ENCODE data around the gene MAP4. TPM values are rescaled to one million over a fixed set of nuclear protein-coding genes. Genes with fewer than 3 reads are reported as not detected.

MAP4 gene
- total and polyA plus RNA-seq, 2 of the 13 experiments (the other 11 are each of a cell fraction or from before 2014, with no cell fraction given): 33.1 to 38.7 TPM

- in situ Hi-C loops (cut with HindIII; ENCODE audit: extremely low pct_ligation_motif_present, low pct_unique_long_range_greater_than_20kb) (no loop called here), intact Hi-C loops (cut with micrococcal nuclease; ENCODE audit: unreplicated experiment) (no loop called here)
- Histone ChIP-seq H3K79me2 (ENCODE audit: insufficient read depth, low read length) (peaks cover 28% of the 10 kb centered on the region), H3K27ac (ENCODE audit: extremely low read length, insufficient read depth, low read length) (peak overlapping the region; percentile 73), H3K4me1 (ENCODE audit: insufficient read depth, low read length) (peaks cover 22% of the 10 kb centered on the region), H3K9ac (ENCODE audit: insufficient read depth, low read depth, low read length) (peak overlapping the region; percentile 98), H3K9me3 (ENCODE audit: low read length) (no peaks in the 10 kb centered on the region), H3K36me3 (replicated peaks in 1 of 2; ENCODE audit: control insufficient read depth in 1 of 2, insufficient read depth in 2 of 2, low read length in 2 of 2) (peaks cover 9 to 24% of the 10 kb centered on the region in 2 experiments), H4K20me1 (ENCODE audit: insufficient read depth, low read length) (no peaks in the 10 kb centered on the region; the same call in 1 of the 2 replicates), H2AFZ (ENCODE audit: low read length) (peak overlapping the region; percentile 92), H3K4me3 (replicated peaks in 1 of 3; ENCODE audit: insufficient read depth in 1 of 3, low read depth in 2 of 3, low read length in 3 of 3) (peak overlapping the region; percentile 88 to 98 (median 91)), H3K27me3 (ENCODE audit: control insufficient read depth in 1 of 2, insufficient read depth in 2 of 2, low read length in 2 of 2) (no peaks in the 10 kb centered on the region; a peak in 1 of 5 replicates), H3K4me2 (ENCODE audit: low read depth, low read length) (peak overlapping the region; percentile 86)
- DNase-seq (ENCODE audit: low spot score) (peak; percentile 69), ATAC-seq (peak; percentile 99), FAIRE-seq (peak; percentile 32)
- ChIA-PET POLR2A (interaction anchor here (0.6 to 3.0 kb wide), 13 partner anchors 10 to 445 kb away, joined by 3 to 14 read pairs (median 7); partner anchors contain the start of gene DHX30), CTCF (ENCODE audit: low intra/inter-chr PET ratio, low total read pairs) (interaction anchor here (1.2 kb wide), 1 partner anchor 25 kb away, joined by 4 read pairs; no protein-coding TSS in a partner anchor)
- WGBS (ENCODE audit: low lambda C conversion rate): 17% methylated on average over 14 of the region's 77 CpGs
- BruUV-seq (replicated peaks): TSS peak; percentile 78
- TF ChIP-seq SOX6 (IDR thresholded peaks at IDR 0.05) (no peak), SOX6 (CRISPR knock-in tag; IDR thresholded peaks at IDR 0.05) (peak; percentile 8; the same call in 1 of the 2 replicates), SNAPC5 (CRISPR knock-in tag; IDR thresholded peaks at IDR 0.05; ENCODE audit: borderline replicate concordance) (peak; percentile 19; the same call in 1 of the 2 replicates), NCOA2 (CRISPR knock-in tag; IDR thresholded peaks at IDR 0.05) (no peak; the same call in 1 of the 2 replicates), ZMYM2 (CRISPR knock-in tag; IDR thresholded peaks at IDR 0.05) (no peak), ZFP62 (CRISPR knock-in tag; IDR thresholded peaks at IDR 0.05) (no peak), NFKB2 (CRISPR knock-in tag; IDR thresholded peaks at IDR 0.05; ENCODE audit: borderline replicate concordance) (peak; percentile 75; the same call in 1 of the 2 replicates), PTBP1 (IDR thresholded peaks at IDR 0.05; ENCODE audit: low read depth, low read length, poor library complexity, severe bottlenecking) (no peak), ZNF24 (IDR thresholded peaks at IDR 0.05) (no peak), SMAD1 (CRISPR knock-in tag; IDR thresholded peaks at IDR 0.05; ENCODE audit: borderline replicate concordance, low read depth) (peak; percentile 53; the same call in 1 of the 2 replicates), ZNF562 (CRISPR knock-in tag; IDR thresholded peaks at IDR 0.05; ENCODE audit: borderline replicate concordance) (no peak), MIXL1 (CRISPR knock-in tag; IDR thresholded peaks at IDR 0.05) (no peak), NCOR1 (IDR thresholded peaks at IDR 0.05; ENCODE audit: borderline replicate concordance, low read length) (no peak), RCOR2 (CRISPR knock-in tag; IDR thresholded peaks at IDR 0.05) (no peak), PCBP2 (optimal IDR thresholded peaks at IDR 0.05; ENCODE audit: low read depth, low read length, poor library complexity, severe bottlenecking) (no peak), ATRX (CRISPR knock-in tag; IDR thresholded peaks at IDR 0.05; ENCODE audit: borderline replicate concordance) (no peak), ZFP1 (CRISPR knock-in tag; IDR thresholded peaks at IDR 0.05) (no peak), XRCC5 (optimal IDR thresholded peaks at IDR 0.05; ENCODE audit: low read length) (peak; percentile 96), MED1 (CRISPR knock-in tag; IDR thresholded peaks at IDR 0.05) (peak; percentile 62), ELF1 (CRISPR knock-in tag; IDR thresholded peaks at IDR 0.05) (no peak), KDM4B (CRISPR knock-in tag; IDR thresholded peaks at IDR 0.05) (no peak; the same call in 1 of the 2 replicates), ZNF225 (CRISPR knock-in tag; IDR thresholded peaks at IDR 0.05) (peak; percentile 74), TEAD3 (CRISPR knock-in tag; optimal IDR thresholded peaks at IDR 0.05; ENCODE audit: borderline replicate concordance) (peak; percentile 38), ZNF430 (CRISPR knock-in tag; IDR thresholded peaks at IDR 0.05) (no peak; the same call in none of the 2 replicates), CHCHD3 (CRISPR knock-in tag; IDR thresholded peaks at IDR 0.05) (peak; percentile 67; the same call in 1 of the 2 replicates)
- TF ChIP-seq, protein P1, sequence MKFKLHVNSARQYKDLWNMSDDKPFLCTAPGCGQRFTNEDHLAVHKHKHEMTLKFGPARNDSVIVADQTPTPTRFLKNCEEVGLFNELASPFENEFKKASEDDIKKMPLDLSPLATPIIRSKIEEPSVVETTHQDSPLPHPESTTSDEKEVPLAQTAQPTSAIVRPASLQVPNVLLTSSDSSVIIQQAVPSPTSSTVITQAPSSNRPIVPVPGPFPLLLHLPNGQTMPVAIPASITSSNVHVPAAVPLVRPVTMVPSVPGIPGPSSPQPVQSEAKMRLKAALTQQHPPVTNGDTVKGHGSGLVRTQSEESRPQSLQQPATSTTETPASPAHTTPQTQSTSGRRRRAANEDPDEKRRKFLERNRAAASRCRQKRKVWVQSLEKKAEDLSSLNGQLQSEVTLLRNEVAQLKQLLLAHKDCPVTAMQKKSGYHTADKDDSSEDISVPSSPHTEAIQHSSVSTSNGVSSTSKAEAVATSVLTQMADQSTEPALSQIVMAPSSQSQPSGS (CRISPR knock-in tag; IDR thresholded peaks at IDR 0.05): peak; percentile 53; the same call in 1 of the 2 replicates
These were observed 191.4 kb downstream of the MAP4 start for GRCh38 chr3:47824541-47825473.
